Esophagus muscularis mucosa (tissue), 4 donors: ENCODE data around the gene ETFA. TPM values are rescaled to one million over a fixed set of nuclear protein-coding genes. Genes with fewer than 3 reads are reported as not detected.

ENCODE experiments used
- DNase-seq: peaks from one replicate; pipeline ENCODE4 v3.0.0-alpha.2; 2017; ENCODE audit errors: extremely low spot score
- H3K27ac ChIP-seq, 4 donors: fragments of 200-600 bp; sonication (generic); replicated peaks in 1 of 4; 1 replicate in 3 of 4; 2 replicates in 1 of 4; pipeline ENCODE4 v1.5.1; 2016 to 2019; ENCODE audit warnings: mild to moderate bottlenecking in 1 of 4
- H3K27me3 ChIP-seq, 4 donors: fragments of 200-600 bp; sonication (generic); one replicate each; pipeline versions ENCODE4 v1.5.1 to v1.6.0; 2016 to 2019
- H3K36me3 ChIP-seq, 4 donors: fragments of 200-600 bp; sonication (generic); one replicate each; pipeline ENCODE4 v1.5.1; 2016 to 2019
- H3K4me1 ChIP-seq, 4 donors: fragments of 200-600 bp; sonication (generic); one replicate each; pipeline ENCODE4 v1.5.1; 2016 to 2019
- H3K4me3 ChIP-seq, 4 donors: fragments of 200-600 bp; sonication (generic); 1 replicate in 2 of 4; 2 replicates in 2 of 4; pipeline ENCODE4 v1.5.1; 2016 to 2019; ENCODE audit warnings: mild to moderate bottlenecking in 4 of 4, moderate library complexity in 1 of 4
- H3K9me3 ChIP-seq, 4 donors: fragments of 200-600 bp; sonication (generic); 1 replicate in 3 of 4; 2 replicates in 1 of 4; pipeline ENCODE4 v1.5.1; 2016 to 2019
- CTCF ChIP-seq, 3 experiments: fragments of 200-600 bp in 2 of 3; fragments of 450-650 bp in 1 of 3; sonication (generic) in 2 of 3; IDR thresholded peaks; one replicate each; pipeline ENCODE4 v1.5.1; 2017 to 2019; ENCODE audit warnings: antibody characterized with exemption in 3 of 3, mild to moderate bottlenecking in 2 of 3, moderate library complexity in 1 of 3
- EP300 ChIP-seq: sonication (generic); formaldehyde crosslinking; IDR thresholded peaks from one replicate; pipeline ENCODE4 v1.6.1; 2017; ENCODE audit warnings: antibody characterized with exemption
- POLR2A ChIP-seq: fragments of 450-650 bp; IDR thresholded peaks from one replicate; pipeline ENCODE4 v1.6.1; 2017; ENCODE audit warnings: antibody characterized with exemption, moderate library complexity, mild to moderate bottlenecking, low read depth
- POLR2AphosphoS5 ChIP-seq, 2 donors: sonication (generic); formaldehyde crosslinking; IDR thresholded peaks; one replicate each; pipeline ENCODE4 v1.6.1; 2017; ENCODE audit warnings: antibody characterized with exemption in 2 of 2
- WGBS: methylation state at CpG from one replicate; pipeline ENCODE4 v1.1.5; 2018; 5-methylcytosine and 5-hydroxymethylcytosine counted together
- intact Hi-C: fragments of 100-400 bp; cut with DNase I; formaldehyde crosslinking; loops from one replicate; pipeline ENCODE4 v1.15.1; 2023
- total RNA-seq, 4 donors: library from RNA; depleted of rRNA; stranded (reverse); fragments of >200 nt; gene quantifications; one replicate each; pipeline versions ENCODE4 v1.1.0 to v1.2.1, GENCODE V29; 2016

ETFA gene
- total RNA-seq, 4 donors from 2014 or later = 98.7 to 137 (median 130) TPM

- no peaks in the 10 kb centered on the region for H3K4me1 ChIP-seq
- no peak for TF ChIP-seq POLR2AphosphoS5 (IDR thresholded peaks at IDR 0.05)
- no peak for TF ChIP-seq EP300
- no peak for TF ChIP-seq POLR2A
- no peak for TF ChIP-seq CTCF (IDR thresholded peaks at IDR 0.05)
- H3K4me3 ChIP-seq = no peak overlapping the region
- H3K9me3 ChIP-seq = no peaks in the 10 kb centered on the region
- intact Hi-C loops = no loop called here
- DNase-seq = no peak
- no peaks in the 10 kb centered on the region for H3K27me3 ChIP-seq
- WGBS = 95% methylated on average over 4 of the region's 4 CpGs
- H3K36me3 ChIP-seq = no peaks in the 10 kb centered on the region
- no peak overlapping the region for H3K27ac ChIP-seq
Observed at GRCh38 chr15:76251717-76252116, 59.6 kb downstream of the ETFA start.

DNA sequence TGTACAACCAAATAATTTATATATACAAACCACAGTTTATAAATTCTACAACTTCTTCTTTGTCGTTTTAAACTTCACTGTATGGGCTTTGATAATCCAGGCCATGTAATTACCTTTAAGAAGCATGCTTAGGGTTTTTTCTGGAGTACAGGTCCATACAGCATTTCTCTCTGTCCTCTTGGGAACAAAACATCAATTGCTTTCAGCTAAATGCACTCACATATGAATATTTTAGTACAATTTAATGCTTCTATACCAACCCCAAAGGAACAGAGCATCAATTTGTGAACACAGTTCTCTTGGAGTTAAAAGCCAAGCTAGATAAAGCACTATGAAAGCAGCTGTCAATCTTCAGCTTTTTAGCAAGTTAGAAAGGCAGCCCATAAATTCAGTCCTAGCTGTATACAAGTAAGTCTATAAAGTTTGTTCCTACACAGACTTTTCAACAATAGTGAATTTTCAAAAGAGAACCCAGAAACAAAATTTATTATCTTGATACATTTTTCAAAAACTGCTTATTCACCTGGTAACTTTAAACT, 66.1 kb downstream of the ETFA start:
- intact Hi-C loops = no loop called here
- Histone ChIP-seq H3K27me3 (no peaks in the 10 kb centered on the region), H3K36me3 (peaks cover 0 to 21% (median 0%) of the 10 kb centered on the region in 4 donors), H3K4me1 (no peaks in the 10 kb centered on the region), H3K27ac (no peak overlapping the region), H3K9me3 (no peaks in the 10 kb centered on the region), H3K4me3 (no peak overlapping the region)
- 79% methylated on average over 1 of the region's 1 CpG for WGBS
- no peak for DNase-seq
- TF ChIP-seq CTCF (IDR thresholded peaks at IDR 0.05) (no peak), EP300 (no peak)

- no peak for TF ChIP-seq POLR2A
- TF ChIP-seq POLR2AphosphoS5 (IDR thresholded peaks at IDR 0.05) = no peak
- TF ChIP-seq EP300 = no peak
- no peak for TF ChIP-seq CTCF (IDR thresholded peaks at IDR 0.05)
- WGBS = 68% methylated on average over 1 of the region's 1 CpG
- intact Hi-C loops = no loop called here
- no peak overlapping the region for H3K27ac ChIP-seq
- DNase-seq = no peak
- peaks cover 0 to 11% (median 6%) of the 10 kb centered on the region in 4 donors for H3K4me1 ChIP-seq
- no peaks in the 10 kb centered on the region for H3K9me3 ChIP-seq
- no peak overlapping the region for H3K4me3 ChIP-seq
- H3K36me3 ChIP-seq = peaks cover 0 to 25% (median 0%) of the 10 kb centered on the region in 4 donors
- H3K27me3 ChIP-seq = no peaks in the 10 kb centered on the region
Observed at GRCh38 chr15:76239786-76240185, 71.5 kb downstream of the ETFA start.

DNA sequence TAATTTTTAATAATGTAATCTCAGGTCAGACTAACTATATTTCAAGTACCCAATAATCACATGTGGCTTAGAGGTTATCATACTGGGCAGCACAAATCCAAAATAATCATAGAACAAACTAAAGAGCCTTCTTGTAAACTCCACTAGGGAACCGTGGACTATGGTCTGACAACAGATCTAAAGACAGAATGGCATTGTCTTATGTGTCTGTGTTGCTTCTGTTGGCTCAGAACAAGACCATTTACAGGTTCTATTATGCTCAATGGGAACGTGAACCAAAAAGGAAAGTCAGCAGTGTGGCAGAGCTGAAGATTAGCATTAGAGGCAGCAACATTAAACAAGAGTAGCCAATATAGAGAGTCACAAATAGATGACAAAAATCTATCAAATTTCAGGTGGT, 74.9 kb downstream of the ETFA start:
- Histone ChIP-seq H3K36me3 (peaks cover 0 to 14% (median 0%) of the 10 kb centered on the region in 4 donors), H3K27ac (no peak overlapping the region), H3K9me3 (no peaks in the 10 kb centered on the region), H3K4me3 (no peak overlapping the region), H3K27me3 (no peaks in the 10 kb centered on the region), H3K4me1 (peaks cover 0 to 11% (median 6%) of the 10 kb centered on the region in 4 donors)
- intact Hi-C loops = no loop called here
- WGBS = 71% methylated on average over 2 of the region's 2 CpGs
- TF ChIP-seq POLR2A (no peak), CTCF (IDR thresholded peaks at IDR 0.05) (no peak), EP300 (no peak), POLR2AphosphoS5 (IDR thresholded peaks at IDR 0.05) (no peak)
- DNase-seq = no peak

- TF ChIP-seq EP300 (no peak), CTCF (IDR thresholded peaks at IDR 0.05) (peak; percentile 25 to 54 (median 36))
- WGBS = 98% methylated on average over 3 of the region's 3 CpGs
- Histone ChIP-seq H3K4me1 (peaks cover 0 to 11% (median 6%) of the 10 kb centered on the region in 4 donors), H3K9me3 (no peaks in the 10 kb centered on the region), H3K27me3 (no peaks in the 10 kb centered on the region), H3K27ac (no peak overlapping the region), H3K36me3 (peaks cover 6 to 16% (median 9%) of the 10 kb centered on the region in 4 donors), H3K4me3 (no peak overlapping the region)
- no peak for DNase-seq
- intact Hi-C loops = no loop called here
Observed at GRCh38 chr15:76235186-76235826, 76.0 kb downstream of the ETFA start.
